K562 (cell line): ENCODE results near the gene ARID4B. TPM values are rescaled to one million over a fixed set of nuclear protein-coding genes. Genes with fewer than 3 reads are reported as not detected.

Experiments used
- ARID2 ChIP-seq: fragments of 450-650 bp; IDR thresholded peaks from 2 replicates; pipeline ENCODE4 v1.6.1; 2017; ENCODE audit warnings: antibody characterized with exemption, mild to moderate bottlenecking
- C11orf30 ChIP-seq: fragments of 450-650 bp; IDR thresholded peaks from 2 replicates; pipeline ENCODE4 v1.6.1; 2016; ENCODE audit warnings: low read depth, mild to moderate bottlenecking
- CBX8 ChIP-seq: fragments of 200-600 bp; sonication (generic); IDR thresholded peaks from 2 replicates; pipeline ENCODE4 v1.6.1; 2012; ENCODE audit warnings: borderline replicate concordance, mixed run types, low read depth, mild to moderate bottlenecking, moderate library complexity, mixed read lengths, low read length, control low read depth, inconsistent platforms; ENCODE audit not compliant: poor library complexity, severe bottlenecking; ENCODE audit errors: extremely low read depth
- CCAR2 ChIP-seq: fragments of 200-400 bp; formaldehyde crosslinking; IDR thresholded peaks from 2 replicates; pipeline ENCODE4 v1.6.1; 2017; ENCODE audit warnings: mild to moderate bottlenecking, low read depth, low read length
- CSDE1 ChIP-seq, 2 experiments: fragments of 450-650 bp; IDR thresholded peaks; 2 replicates each; pipeline ENCODE4 v1.6.1; 2016; ENCODE audit warnings: mild to moderate bottlenecking in 1 of 2
- ESRRA ChIP-seq: fragments of 450-650 bp; IDR thresholded peaks from 2 replicates; pipeline ENCODE4 v1.6.1; 2014; ENCODE audit warnings: low read depth, mild to moderate bottlenecking, moderate library complexity, borderline replicate concordance
- EWSR1 ChIP-seq: fragments of 450-650 bp; IDR thresholded peaks from 2 replicates; pipeline ENCODE4 v1.6.1; 2018; ENCODE audit warnings: borderline replicate concordance, mild to moderate bottlenecking, low read depth, moderate library complexity; ENCODE audit not compliant: partially characterized antibody
- KLF6 ChIP-seq: fragments of 250-450 bp; sonication (Bioruptor Pico); IDR thresholded peaks from 2 replicates; pipeline ENCODE4 v1.4.0; 2020; ENCODE audit warnings: mild to moderate bottlenecking, moderate library complexity, borderline replicate concordance
- NR3C1 ChIP-seq: sonication (generic); formaldehyde crosslinking; IDR thresholded peaks from 2 replicates; pipeline ENCODE4 v1.8.1; 2022; ENCODE audit warnings: missing genetic modification reagents
- POLR2H ChIP-seq: IDR thresholded peaks from 2 replicates; pipeline ENCODE4 v1.6.1; 2016; ENCODE audit warnings: missing genetic modification characterization, low read depth, mild to moderate bottlenecking, control low read depth, missing compliant biosample characterization, moderate library complexity
- PTTG1 ChIP-seq: fragments of 450-650 bp; IDR thresholded peaks from 2 replicates; pipeline ENCODE4 v1.6.1; 2016; ENCODE audit warnings: low read depth, mild to moderate bottlenecking, missing genetic modification characterization, missing compliant biosample characterization
- SETDB1 ChIP-seq: IDR thresholded peaks from one replicate; pipeline ENCODE4 v1.6.1; 2012; ENCODE audit warnings: low read length, control low read depth, inconsistent platforms
- SP1 ChIP-seq: sonication (generic); formaldehyde crosslinking; IDR thresholded peaks from 2 replicates; pipeline ENCODE4 v1.8.1; 2022; ENCODE audit warnings: mild to moderate bottlenecking, missing genetic modification reagents
- SPI1 ChIP-seq: IDR thresholded peaks from 2 replicates; pipeline ENCODE4 v1.6.1; 2011; ENCODE audit warnings: low read depth, low read length, control low read depth, borderline replicate concordance
- SRF ChIP-seq, 2 experiments: fragments of 250-450, 450-650 bp in 1 of 2; sonication (Bioruptor Pico) in 1 of 2; sonication (generic) in 1 of 2; formaldehyde crosslinking; IDR thresholded peaks; 2 replicates each; pipeline versions ENCODE4 v1.5.0 to v1.5.1; 2020 to 2022; ENCODE audit warnings: mild to moderate bottlenecking in 1 of 2, missing genetic modification reagents in 1 of 2
- TOE1 ChIP-seq, 2 experiments: fragments of 450-650 bp in 1 of 2; sonication (generic) in 1 of 2; formaldehyde crosslinking in 1 of 2; IDR thresholded peaks; 2 replicates each; pipeline versions ENCODE4 v1.7.1 to v1.8.0; 2016 to 2022; ENCODE audit warnings: borderline replicate concordance in 2 of 2, mild to moderate bottlenecking in 2 of 2, antibody characterized with exemption in 1 of 2, inconsistent platforms in 1 of 2, low read depth in 1 of 2, missing genetic modification reagents in 1 of 2, moderate library complexity in 1 of 2
- ZBTB1 ChIP-seq: sonication (generic); formaldehyde crosslinking; IDR thresholded peaks from 2 replicates; pipeline ENCODE4 v1.8.1; 2023; ENCODE audit warnings: missing genetic modification reagents, low read depth, mild to moderate bottlenecking, borderline replicate concordance
- ZBTB7A ChIP-seq: IDR thresholded peaks from 2 replicates; pipeline ENCODE4 v1.6.1; 2011; ENCODE audit warnings: low read depth, mild to moderate bottlenecking, low read length, moderate library complexity, borderline replicate concordance; ENCODE audit not compliant: control insufficient read depth
- ZNF699 ChIP-seq: fragments of 250-450 bp; sonication (Bioruptor Pico); IDR thresholded peaks from 2 replicates; pipeline ENCODE4 v1.8.0; 2021; ENCODE audit warnings: mild to moderate bottlenecking, moderate library complexity; ENCODE audit not compliant: insufficient replicate concordance
- polyA plus RNA-seq, 8 experiments: library from polyadenylated mRNA; depleted of rRNA in 4 of 8; stranded (reverse) in 5 of 8; unstranded in 3 of 8; fragments of >200 nt; fragmentation: Nextera tagmentation in 2 of 8; fragmentation: Illumina TruSeq in 1 of 8; extraction: Ambion mirVana in 2 of 8; extraction: Trizol in 1 of 8; gene quantifications; 2 replicates each; pipeline versions ENCODE4 v1.2.1 to v1.2.3, GENCODE V29; 2011 to 2014; ENCODE audit warnings: inconsistent platforms in 1 of 8, missing spikeins in 1 of 8
- total RNA-seq, 7 experiments: library from RNA; depleted of rRNA in 6 of 7; stranded (reverse); fragments of >200 nt in 6 of 7; fragmentation: Illumina TruSeq in 2 of 7; extraction: Trizol in 2 of 7; gene quantifications; 2 replicates each; pipeline versions ENCODE4 v1.2.1 to v1.2.3, GENCODE V29; 2011 to 2021; ENCODE audit warnings: low replicate concordance in 1 of 7
- TF ChIP-seq, protein P1 (sequence below): fragments of 250-450 bp; sonication (Bioruptor Pico); IDR thresholded peaks from 2 replicates; pipeline ENCODE4 v1.4.0; 2020; ENCODE audit warnings: borderline replicate concordance

ARID4B gene
- total and polyA plus RNA-seq, 9 of the 15 experiments (the other 6 are each of a cell fraction or from before 2014, with no cell fraction given) = 8.4 to 38.9 (median 18.5) TPM

GRCh38 chr1:235327559-235328270 is at the start of gene ARID4B (continued):
- TF ChIP-seq, protein P1, sequence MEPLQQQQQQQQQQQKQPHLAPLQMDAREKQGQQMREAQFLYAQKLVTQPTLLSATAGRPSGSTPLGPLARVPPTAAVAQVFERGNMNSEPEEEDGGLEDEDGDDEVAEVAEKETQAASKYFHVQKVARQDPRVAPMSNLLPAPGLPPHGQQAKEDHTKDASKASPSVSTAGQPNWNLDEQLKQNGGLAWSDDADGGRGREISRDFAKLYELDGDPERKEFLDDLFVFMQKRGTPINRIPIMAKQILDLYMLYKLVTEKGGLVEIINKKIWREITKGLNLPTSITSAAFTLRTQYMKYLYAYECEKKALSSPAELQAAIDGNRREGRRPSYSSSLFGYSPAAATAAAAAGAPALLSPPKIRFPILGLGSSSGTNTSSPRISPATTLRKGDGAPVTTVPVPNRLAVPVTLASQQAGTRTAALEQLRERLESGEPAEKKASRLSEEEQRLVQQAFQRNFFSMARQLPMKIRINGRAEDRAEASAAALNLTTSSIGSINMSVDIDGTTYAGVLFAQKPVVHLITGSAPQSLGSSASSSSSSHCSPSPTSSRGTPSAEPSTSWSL (CRISPR knock-in tag) = no peak
- TF ChIP-seq ZBTB7A (peak; percentile 19; the same call in 1 of the 2 replicates), SRF (CRISPR knock-in tag; IDR thresholded peaks at IDR 0.05) (peak in 1 of 2 experiments; percentile 32; a peak in 1 of 4 replicates), CCAR2 (no peak), CBX8 (no peak), SP1 (CRISPR knock-in tag) (peak; percentile 6; the same call in 1 of the 2 replicates), ARID2 (no peak), ZBTB1 (no peak; the same call in 1 of the 2 replicates), TOE1 (IDR thresholded peaks at IDR 0.05; ENCODE audit: borderline replicate concordance) (0 out of 2 replicates have a peak, but pooled peaks have one; percentile 54), TOE1 (CRISPR knock-in tag; IDR thresholded peaks at IDR 0.05; ENCODE audit: borderline replicate concordance, low read depth) (no peak), SETDB1 (no peak), KLF6 (CRISPR knock-in tag) (no peak), ZNF699 (CRISPR knock-in tag) (no peak), PTTG1 (tag) (no peak), C11orf30 (no peak), NR3C1 (CRISPR knock-in tag) (no peak), CSDE1 (IDR thresholded peaks at IDR 0.05) (no peak), ESRRA (no peak), SPI1 (no peak), POLR2H (tag) (no peak), EWSR1 (no peak)
